Cardiac fibroblast (primary cell): Measurements from ENCODE around the gene ASXL2.

Experiments
- DNase-seq, 2 donors: peaks; one replicate each; pipeline versions ENCODE4 v3.0.0 to v3.0.0-alpha.2; 2010; ENCODE audit warnings: low read depth in 2 of 2
- H3K4me3 ChIP-seq, 2 donors: replicated peaks in 1 of 2; 1 replicate in 1 of 2; 2 replicates in 1 of 2; pipeline ENCODE4 v1.5.1; 2011; ENCODE audit warnings: low read depth in 2 of 2, low read length in 2 of 2, mild to moderate bottlenecking in 2 of 2, moderate library complexity in 1 of 2
- TF ChIP-seq, protein P1 (sequence below): IDR thresholded peaks from one replicate; pipeline ENCODE4 v1.5.1; 2011; ENCODE audit warnings: low read depth, mild to moderate bottlenecking, low read length, inconsistent platforms

The ASXL2 gene

DNA sequence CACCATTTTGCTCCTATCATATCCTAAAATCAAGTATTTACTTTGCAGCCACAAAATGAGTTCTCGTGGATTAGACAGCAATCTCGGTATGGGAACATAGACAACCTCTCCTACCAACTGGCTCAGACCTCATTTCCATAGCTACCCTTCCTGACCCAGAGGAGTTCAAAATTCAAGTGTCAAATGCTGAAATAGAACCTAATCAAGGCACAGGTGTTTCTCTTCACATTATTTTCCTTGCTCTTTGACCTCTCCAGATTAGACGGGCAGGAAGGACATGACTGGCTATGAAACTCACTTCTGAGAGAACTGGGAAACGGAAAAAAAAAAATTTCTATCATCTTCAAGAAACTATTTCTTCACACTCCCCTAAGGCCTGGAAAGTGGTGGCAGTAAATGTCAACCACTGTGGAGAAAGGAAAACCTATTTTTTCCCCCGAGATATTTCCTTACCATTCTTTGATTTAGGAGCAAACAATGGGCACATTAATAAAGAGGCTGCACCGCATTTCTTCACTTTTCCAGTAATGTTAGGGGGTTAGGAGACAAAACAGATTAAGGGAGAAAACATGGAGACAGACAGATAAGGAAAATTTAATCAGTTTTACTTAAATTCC is 141.3 kb downstream of the ASXL2 start:
- no peak for DNase-seq
- TF ChIP-seq, protein P1, sequence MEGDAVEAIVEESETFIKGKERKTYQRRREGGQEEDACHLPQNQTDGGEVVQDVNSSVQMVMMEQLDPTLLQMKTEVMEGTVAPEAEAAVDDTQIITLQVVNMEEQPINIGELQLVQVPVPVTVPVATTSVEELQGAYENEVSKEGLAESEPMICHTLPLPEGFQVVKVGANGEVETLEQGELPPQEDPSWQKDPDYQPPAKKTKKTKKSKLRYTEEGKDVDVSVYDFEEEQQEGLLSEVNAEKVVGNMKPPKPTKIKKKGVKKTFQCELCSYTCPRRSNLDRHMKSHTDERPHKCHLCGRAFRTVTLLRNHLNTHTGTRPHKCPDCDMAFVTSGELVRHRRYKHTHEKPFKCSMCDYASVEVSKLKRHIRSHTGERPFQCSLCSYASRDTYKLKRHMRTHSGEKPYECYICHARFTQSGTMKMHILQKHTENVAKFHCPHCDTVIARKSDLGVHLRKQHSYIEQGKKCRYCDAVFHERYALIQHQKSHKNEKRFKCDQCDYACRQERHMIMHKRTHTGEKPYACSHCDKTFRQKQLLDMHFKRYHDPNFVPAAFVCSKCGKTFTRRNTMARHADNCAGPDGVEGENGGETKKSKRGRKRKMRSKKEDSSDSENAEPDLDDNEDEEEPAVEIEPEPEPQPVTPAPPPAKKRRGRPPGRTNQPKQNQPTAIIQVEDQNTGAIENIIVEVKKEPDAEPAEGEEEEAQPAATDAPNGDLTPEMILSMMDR, result no peak
- H3K4me3 ChIP-seq, result no peak overlapping the region

DNA sequence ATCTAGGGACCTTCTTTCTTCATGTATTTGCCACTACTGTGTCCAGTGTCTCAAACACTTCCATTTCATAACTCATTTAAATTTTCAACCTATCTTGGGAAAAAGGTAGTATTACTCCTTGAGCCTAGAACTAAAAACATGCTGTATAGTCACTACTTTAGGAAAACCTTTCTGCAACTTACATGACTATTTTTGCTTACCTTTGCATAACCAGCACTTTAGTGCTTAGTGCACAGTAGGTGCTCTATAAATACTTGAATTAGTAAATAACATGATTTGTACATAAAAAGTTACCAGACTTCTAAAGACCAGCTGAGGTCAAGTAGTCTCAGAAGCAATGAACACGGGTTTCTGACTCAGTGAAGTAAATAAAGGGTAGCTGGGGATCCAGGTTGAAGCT is 142.5 kb downstream of the ASXL2 start:
- H3K4me3 ChIP-seq, result no peak overlapping the region
- TF ChIP-seq, protein P1, result no peak
- DNase-seq, result no peak

DNA sequence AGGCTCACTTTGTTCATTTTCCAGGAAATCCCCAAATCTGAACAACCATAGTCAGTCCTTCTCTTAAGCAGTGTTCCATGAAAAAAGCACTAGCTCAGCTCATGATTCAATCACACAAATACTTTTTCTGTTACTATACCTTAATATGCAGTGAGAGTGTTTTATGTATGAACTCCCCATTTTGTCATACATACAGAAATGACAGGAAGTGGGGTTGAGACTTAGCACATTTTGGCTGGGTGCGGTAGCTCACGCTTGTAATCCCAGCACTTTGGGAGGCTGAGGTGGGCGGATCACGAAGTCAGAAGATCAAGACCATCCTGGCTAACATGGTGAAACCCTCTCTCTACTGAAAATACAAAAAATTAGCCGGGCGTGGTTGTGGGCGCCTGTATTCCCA is 149.7 kb downstream of the ASXL2 start:
- DNase-seq, result no peak
- TF ChIP-seq, protein P1, result no peak
- H3K4me3 ChIP-seq, result no peak overlapping the region

DNA sequence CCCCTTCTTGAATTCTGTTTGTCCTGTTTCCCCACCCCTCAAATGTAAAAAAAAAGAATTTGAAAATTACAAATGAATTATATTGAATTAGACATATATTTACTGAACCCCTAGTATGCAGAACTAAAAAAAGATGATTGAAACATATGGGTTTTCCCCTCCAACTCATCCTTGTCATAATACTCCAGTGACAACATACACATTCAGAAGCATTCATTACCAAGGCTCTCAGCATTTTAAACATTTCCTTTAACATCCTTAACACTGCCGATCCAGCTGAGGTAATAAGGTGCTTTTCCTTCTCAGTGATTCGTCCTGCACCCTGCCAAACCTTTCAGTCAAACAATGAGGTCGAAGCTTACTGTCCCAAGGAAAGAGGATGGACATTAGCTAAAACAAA is 151.8 kb downstream of the ASXL2 start:
- DNase-seq, result no peak
- no peak overlapping the region for H3K4me3 ChIP-seq
- TF ChIP-seq, protein P1, result no peak

DNA sequence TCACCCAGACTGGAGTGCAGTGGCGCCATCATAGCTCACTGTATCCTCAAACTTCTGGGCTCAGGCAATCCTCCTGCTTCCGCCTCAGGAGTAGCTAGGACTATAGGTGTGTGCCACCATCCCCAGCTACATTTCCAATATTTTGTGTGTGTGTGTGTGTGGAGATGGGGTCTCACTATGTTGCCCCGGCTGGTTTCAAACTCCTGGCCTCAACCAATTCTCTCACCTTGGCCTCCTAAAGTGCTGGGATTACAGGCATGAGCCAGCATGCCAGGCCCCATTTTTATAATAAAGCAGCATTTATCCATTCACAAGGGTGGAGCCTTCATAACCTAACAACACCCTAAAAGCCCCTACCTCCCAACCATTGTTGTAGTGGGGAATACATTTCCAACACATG is 152.4 kb downstream of the ASXL2 start:
- DNase-seq, result no peak
- TF ChIP-seq, protein P1, result no peak
- no peak overlapping the region for H3K4me3 ChIP-seq

DNA sequence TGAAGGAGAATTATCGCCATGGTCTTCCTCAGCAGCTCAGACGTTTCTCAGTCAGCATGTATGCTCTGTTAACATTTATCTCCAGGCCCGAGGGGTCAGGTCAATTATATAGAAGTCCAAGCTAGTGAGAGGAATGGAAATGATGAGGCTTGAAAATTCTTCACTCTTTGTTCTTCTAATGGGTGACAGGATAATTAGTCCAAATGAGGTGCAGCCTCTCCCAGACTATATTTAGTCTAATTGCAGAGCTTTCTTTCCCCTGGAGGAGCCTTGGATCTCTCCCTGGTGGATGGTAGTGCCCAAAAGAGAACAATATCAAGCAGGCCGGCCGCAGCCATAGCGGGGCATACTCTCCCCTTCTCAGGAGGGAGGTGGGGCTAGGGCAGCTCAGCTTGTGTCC is 153.5 kb downstream of the ASXL2 start:
- H3K4me3 ChIP-seq, result no peak overlapping the region
- TF ChIP-seq, protein P1, result no peak
- DNase-seq, result no peak

DNA sequence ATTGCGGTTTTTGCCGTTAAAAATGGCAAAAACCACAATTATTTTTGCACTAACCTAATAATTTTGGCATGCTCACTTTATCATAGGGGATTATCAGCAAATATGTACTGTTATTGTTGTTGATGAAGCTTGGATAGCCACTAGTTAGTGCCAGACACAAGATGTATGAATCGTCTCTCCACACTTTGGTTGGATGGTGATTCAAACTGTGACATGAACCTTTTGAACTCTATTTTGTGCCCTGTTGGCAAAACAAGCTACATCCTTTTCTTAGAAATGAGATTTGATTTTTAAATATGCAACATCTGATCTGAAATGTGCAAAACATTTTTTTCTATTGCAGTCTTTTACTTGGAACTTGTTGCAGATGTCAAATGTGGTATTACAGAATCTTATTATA is 156.1 kb downstream of the ASXL2 start:
- no peak for DNase-seq
- no peak overlapping the region for H3K4me3 ChIP-seq
- TF ChIP-seq, protein P1, result no peak
